ENCODE measurements around the gene NT5C1A. TPM values are rescaled to one million over a fixed set of nuclear protein-coding genes. Genes with fewer than 3 reads are reported as not detected.

The NT5C1A gene
- total RNA-seq (not detected), polyA plus RNA-seq (under 1 TPM in 1 of 3 donors, not detected in 2; 0.06 TPM)

DNA sequence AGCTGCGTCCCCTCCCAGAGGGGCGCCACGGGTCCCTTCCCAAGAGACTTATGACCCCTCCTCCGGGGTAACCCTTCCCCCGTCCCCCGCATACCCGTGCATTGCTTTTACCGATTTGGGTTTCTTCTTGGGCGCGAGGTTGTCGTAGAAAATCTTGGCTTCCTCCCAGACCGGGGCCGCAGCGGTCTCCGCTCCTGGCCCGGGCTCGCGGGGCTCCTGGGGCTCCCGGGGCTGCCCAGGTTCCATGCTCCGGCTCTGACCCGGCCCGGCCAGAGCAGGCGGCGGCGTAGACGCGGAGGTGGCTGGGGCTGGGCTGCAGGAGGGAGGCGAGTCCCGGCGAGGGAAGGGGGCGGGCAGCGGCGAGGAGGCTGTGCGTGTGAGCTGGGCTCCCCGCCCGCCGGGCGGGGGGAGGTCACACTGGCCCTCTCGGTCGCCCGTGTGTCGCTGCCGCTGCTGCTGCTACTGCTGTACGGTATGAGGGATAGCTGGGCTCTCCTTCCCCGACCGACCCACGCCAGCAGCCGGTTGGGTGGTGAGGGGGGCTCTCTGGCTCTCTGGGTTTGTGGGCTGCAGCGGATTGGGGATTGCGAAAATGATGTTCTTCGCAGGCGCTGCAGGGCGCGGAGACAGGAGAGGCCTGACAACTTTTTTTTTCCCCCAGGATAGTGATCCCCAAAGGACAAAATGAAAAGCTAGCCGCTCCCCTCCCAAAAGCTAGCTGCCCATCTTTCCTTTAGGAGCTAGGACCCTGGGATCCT is at the start of gene NT5C1A:
Gene NT5C1A, minus strand, starts transcription at position 315 of the 758 bp plus-strand sequence. Its CDS starts 69 bp downstream, at position 246.
- 2 to 5% methylated on average over 55 of the region's 55 CpGs for WGBS, 2 donors
- TF ChIP-seq POLR2AphosphoS5 (IDR thresholded peaks at IDR 0.05) = no peak
- no peak for TF ChIP-seq POLR2A (IDR thresholded peaks at IDR 0.05)
- TF ChIP-seq, protein P1, sequence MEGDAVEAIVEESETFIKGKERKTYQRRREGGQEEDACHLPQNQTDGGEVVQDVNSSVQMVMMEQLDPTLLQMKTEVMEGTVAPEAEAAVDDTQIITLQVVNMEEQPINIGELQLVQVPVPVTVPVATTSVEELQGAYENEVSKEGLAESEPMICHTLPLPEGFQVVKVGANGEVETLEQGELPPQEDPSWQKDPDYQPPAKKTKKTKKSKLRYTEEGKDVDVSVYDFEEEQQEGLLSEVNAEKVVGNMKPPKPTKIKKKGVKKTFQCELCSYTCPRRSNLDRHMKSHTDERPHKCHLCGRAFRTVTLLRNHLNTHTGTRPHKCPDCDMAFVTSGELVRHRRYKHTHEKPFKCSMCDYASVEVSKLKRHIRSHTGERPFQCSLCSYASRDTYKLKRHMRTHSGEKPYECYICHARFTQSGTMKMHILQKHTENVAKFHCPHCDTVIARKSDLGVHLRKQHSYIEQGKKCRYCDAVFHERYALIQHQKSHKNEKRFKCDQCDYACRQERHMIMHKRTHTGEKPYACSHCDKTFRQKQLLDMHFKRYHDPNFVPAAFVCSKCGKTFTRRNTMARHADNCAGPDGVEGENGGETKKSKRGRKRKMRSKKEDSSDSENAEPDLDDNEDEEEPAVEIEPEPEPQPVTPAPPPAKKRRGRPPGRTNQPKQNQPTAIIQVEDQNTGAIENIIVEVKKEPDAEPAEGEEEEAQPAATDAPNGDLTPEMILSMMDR (IDR thresholded peaks at IDR 0.05) = no peak
- TF ChIP-seq EP300 (IDR thresholded peaks at IDR 0.05) = no peak
- Histone ChIP-seq H3K36me3 (no peaks in the 10 kb centered on the region), H3K27ac (no peak within 1 kb of the TSS), H3K4me3 (peak within 1 kb of the TSS; percentile 18 to 53 (median 42)), H3K9me3 (no peaks in the 10 kb centered on the region), H3K27me3 (peaks cover 0 to 52% (median 24%) of the 10 kb centered on the region in 3 donors), H3K4me1 (peaks cover 0 to 19% (median 17%) of the 10 kb centered on the region in 4 donors)
- no peak for DNase-seq
- intact Hi-C loops (cut with DNase I) = no loop called here

DNA sequence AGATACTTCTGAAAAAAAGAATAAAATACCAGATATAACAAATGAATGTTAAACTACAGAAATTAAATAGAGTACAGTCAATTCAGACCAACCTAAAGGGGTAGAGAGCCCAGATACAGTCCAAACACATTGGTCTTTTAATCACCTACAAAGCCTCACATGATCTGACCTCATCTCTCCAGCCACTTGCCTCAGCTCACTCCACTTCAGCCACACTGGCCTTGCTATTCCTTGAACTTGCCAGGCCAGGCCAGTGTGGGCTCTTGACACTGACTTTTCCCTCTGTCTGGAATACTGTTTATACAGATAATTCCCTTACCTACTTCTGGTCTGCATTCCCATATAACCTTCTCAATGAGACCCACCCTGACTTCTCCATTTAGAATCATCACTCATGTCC is 49.8 kb upstream of the NT5C1A start:
- Histone ChIP-seq H3K27me3 (peaks cover 0 to 9% (median 0%) of the 10 kb centered on the region in 3 donors), H3K36me3 (no peaks in the 10 kb centered on the region), H3K4me1 (no peaks in the 10 kb centered on the region), H3K4me3 (no peak overlapping the region), H3K27ac (no peak overlapping the region), H3K9me3 (no peaks in the 10 kb centered on the region)
- no peak for TF ChIP-seq EP300 (IDR thresholded peaks at IDR 0.05)
- TF ChIP-seq, protein P1 (IDR thresholded peaks at IDR 0.05) = no peak
- no peak for TF ChIP-seq POLR2AphosphoS5 (IDR thresholded peaks at IDR 0.05)
- TF ChIP-seq POLR2A (IDR thresholded peaks at IDR 0.05) = no peak
- no peak for DNase-seq
- intact Hi-C loops (cut with DNase I) = loop anchor here (5.0 kb wide), 1 partner anchor 69 kb away; no protein-coding TSS in a partner anchor

DNA sequence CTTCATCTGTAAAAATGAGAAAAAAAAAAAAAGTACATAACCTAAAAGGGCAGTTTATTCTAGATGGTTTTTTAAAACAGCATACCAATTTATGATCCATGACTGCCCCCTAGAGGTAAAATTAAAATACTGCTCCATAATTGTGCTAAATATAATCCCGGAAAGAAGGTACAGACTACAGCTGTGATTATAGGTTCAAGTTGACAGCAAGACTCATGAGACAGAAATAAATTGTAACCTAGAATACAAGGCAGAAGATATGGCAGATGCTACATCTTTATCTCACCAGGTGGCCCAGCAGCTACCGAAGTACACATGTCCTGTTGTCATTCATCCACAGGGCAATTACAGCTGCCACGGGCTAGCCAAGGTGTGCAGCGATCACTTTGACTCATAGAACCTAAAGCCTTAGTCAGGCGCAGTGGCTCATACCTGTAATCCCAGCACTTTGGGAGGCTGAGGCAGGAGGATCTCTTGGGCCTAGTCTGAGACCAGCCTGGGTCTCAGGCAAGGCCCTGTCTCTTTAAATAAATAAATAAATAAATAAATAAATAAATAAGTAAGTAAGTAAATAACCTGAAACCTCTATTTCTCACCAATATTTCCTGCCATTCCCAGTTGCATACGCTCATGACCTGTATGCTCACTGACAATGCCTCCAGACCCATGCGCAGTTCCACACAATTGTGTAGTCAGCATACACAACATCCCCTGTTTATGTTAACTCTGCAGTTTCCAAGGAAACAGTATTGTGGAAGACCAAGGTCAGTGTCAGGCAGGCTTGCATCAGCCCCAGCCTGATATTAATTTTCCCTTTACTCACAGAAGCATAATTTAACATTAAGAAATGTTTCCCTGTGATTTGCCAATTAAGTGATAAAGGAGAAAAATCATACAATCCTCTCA is 48.4 kb upstream of the NT5C1A start:
- no peak overlapping the region for H3K4me3 ChIP-seq
- no peaks in the 10 kb centered on the region for H3K4me1 ChIP-seq
- no peaks in the 10 kb centered on the region for H3K9me3 ChIP-seq
- peaks cover 0 to 2% (median 0%) of the 10 kb centered on the region in 3 donors for H3K27me3 ChIP-seq
- no peak overlapping the region for H3K27ac ChIP-seq
- no peaks in the 10 kb centered on the region for H3K36me3 ChIP-seq
- TF ChIP-seq POLR2AphosphoS5 (IDR thresholded peaks at IDR 0.05) = no peak
- TF ChIP-seq, protein P1 (IDR thresholded peaks at IDR 0.05) = peak; percentile 33 to 67 (median 61)
- DNase-seq = no peak
- intact Hi-C loops (cut with DNase I) = loop anchor here (1.0 to 5.0 kb wide), 2 partner anchors 68 to 114 kb away; no protein-coding TSS in a partner anchor
- 39 to 41% methylated on average over 7 of the region's 7 CpGs for WGBS, 2 donors

DNA sequence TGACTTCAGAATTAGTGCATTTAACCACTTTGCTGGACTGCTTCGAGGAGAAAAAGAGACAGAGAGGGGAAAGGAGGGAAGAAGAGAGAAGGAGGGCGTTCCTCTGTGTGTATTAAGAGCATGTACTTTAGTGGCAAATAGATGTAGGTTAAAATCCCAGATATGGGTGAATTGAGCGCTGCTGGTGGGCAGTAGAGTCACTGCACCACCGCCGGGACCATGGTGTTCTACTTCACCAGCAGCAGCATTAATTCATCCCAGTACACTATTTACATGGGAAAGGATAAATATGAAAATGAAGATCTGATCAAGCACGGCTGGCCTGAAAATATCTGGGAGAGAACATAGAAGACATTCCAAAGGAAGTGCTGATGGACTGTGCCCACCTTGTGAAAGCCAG is 45.9 kb upstream of the NT5C1A start:
- intact Hi-C loops (cut with DNase I) = no loop called here
- TF ChIP-seq POLR2AphosphoS5 (IDR thresholded peaks at IDR 0.05) (no peak), POLR2A (IDR thresholded peaks at IDR 0.05) (no peak), EP300 (IDR thresholded peaks at IDR 0.05) (no peak)
- TF ChIP-seq, protein P1 (IDR thresholded peaks at IDR 0.05) = no peak

More for the DNA sequence above, 45.9 kb upstream of the NT5C1A start:
- Histone ChIP-seq H3K4me1 (no peaks in the 10 kb centered on the region), H3K36me3 (no peaks in the 10 kb centered on the region), H3K4me3 (no peak overlapping the region), H3K27ac (no peak overlapping the region), H3K9me3 (no peaks in the 10 kb centered on the region), H3K27me3 (no peaks in the 10 kb centered on the region)
- WGBS, 2 donors = 46 to 52% methylated on average over 6 of the region's 6 CpGs
- no peak for DNase-seq

All from sigmoid colon (tissue), 7 donors.